ENCODE data around the gene ECM2.
A peak's percentile ranks its signal among the peaks of the same experiment; 100 is the strongest.
"Not testable (repeated sequence)": the region's sequence is repeated elsewhere in the genome, so short reads cannot be mapped to it uniquely, and the experiment has no call there.

The ECM2 gene

DNA sequence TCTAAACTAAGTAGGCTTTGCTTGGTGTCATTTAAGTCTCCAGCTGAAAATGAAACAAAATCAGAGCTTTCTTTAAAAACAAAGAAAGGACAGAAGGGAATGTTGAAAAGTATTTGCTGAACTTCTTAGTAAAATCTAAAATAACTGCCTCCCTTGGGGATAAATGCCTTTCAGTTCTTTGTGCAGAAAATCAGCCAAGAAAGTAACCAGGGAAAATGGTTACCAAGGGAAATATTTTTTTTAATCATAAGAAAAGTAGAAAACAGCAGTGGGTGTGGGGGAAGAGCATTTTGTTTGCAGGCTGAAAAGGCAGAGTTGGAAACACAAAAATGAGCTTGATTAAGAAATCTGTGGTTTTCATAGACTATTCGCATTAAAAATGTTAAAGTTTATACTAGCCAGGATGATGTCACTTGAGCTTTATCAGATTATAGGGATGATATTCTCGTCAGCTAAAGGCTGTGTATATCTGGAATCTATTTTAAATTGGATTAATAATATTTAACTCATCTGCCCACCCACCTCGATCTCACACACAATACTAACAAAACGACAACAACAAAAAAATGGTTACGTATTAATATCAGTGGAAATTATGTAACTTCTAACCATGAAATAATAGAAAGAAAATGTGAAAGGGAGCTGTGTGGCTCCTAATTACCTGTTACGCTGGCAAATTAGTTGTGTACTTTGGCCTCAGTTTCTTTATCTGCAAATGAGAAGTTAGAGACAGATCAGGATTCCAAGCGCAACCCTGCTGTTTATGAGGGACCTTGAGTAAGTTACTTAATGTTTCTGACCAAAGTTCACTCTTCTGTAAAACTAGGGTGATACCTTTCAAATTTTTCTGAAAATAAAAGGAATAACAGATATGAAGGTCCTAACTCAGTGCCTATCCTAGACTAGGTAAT lies at the start of gene ECM2:
Gene ECM2, minus strand, starts transcription at position 51 of the 911 bp plus-strand sequence. CDS start 13,124 bp downstream, outside the sequence.
- peak; percentile 16 for DNase-seq (ENCODE audit: low read depth, low spot score)

DNA sequence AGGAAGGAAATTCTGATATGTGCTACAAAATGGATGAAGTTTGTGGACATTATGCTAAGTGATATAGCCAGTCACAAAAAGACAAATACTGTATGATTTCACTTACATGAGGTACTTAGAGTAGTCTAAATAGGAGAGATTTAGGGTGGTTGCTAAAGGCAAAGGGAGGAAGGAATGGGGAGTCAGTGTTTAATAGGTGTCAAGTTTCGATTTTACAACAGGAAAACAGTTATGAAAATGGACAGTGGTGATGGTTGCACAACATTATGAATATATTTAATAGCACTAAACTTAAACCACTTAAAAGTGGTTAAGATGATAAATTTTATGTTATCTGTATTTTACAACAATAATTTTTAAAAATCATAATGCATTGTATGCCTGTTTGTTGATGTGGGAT lies 40.4 kb upstream of the ECM2 start:
- no peak for DNase-seq (ENCODE audit: low read depth, low spot score)

DNA sequence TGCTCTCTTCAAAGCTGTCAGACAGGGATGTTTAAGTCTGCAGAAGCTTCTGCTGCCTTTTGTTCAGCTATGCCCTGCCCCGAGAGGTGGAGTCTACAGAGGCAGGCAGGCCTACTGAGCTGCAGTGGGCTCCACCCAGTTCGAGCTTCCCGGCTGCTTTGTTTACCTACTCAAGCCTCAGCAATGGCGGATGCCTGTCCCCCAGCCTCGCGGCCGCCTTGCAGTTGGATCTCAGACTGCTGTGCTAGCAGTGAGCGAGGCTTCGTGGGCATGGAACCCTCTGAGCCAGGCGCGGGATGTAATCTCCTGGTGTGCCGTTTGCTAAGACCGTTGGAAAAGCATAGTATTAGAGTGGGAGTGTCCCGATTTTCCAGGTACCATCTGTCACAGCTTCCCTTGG lies 37.8 kb upstream of the ECM2 start:
- not testable (repeated sequence) for DNase-seq (ENCODE audit: low read depth, low spot score)

DNA sequence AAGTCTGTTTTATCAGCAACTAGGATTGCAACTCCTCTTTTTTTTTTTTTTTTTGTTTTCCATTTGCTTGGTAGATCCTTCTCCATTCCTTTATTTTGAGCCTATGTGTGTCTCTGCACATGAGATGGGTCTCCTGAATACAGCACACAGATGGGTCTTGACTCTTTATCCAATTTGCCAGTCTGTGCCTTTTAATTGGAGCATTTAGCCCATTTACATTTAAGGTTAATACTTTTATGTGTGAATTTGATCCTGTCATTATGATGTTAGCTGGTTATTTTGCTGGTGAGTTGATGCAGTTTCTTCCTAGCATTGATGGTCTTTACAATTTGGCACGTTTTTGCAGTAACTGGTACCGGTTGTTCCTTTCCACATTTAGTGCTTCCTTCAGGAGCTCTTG lies 36.1 kb upstream of the ECM2 start:
- DNase-seq (ENCODE audit: low read depth, low spot score) = not testable (repeated sequence)

DNA sequence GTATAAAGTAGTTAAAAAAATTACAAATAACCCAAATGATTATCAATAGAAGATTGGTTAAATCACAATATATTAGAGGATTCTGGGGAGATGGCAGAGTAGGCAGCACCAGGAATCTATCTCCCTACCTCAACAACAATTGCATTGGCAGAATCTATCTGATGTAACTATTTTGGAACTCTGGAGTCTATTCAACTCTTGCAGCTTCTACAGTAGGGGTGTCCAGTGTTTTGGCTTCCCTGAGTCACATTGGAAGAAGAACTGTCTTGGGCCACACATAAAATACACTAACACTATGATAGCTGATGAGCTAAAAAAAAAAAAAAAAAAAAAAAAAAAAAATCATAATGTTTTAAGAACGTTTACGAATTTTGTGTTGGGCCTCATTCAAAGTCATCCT lies 29.2 kb upstream of the ECM2 start:
- DNase-seq (ENCODE audit: low read depth, low spot score) = no peak

DNA sequence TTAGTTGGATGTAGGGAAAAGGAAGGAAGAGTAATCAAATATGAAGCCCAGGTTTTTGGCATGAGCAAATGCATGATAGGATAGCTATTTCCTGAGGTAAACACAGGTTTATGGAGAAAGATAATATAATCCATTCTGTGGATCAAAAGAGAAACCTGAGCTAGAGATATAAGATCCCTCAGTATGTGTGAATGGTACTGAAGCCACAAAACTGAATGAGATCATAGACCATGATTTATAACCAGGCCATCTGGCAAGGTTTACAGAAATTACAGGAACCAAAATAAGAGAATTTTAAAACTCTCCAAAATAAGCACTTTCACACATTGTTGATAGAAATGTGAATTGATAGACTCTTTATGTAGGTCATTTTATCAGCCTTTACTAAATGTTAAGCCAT lies 28.7 kb upstream of the ECM2 start:
- no peak for DNase-seq (ENCODE audit: low read depth, low spot score)

DNA sequence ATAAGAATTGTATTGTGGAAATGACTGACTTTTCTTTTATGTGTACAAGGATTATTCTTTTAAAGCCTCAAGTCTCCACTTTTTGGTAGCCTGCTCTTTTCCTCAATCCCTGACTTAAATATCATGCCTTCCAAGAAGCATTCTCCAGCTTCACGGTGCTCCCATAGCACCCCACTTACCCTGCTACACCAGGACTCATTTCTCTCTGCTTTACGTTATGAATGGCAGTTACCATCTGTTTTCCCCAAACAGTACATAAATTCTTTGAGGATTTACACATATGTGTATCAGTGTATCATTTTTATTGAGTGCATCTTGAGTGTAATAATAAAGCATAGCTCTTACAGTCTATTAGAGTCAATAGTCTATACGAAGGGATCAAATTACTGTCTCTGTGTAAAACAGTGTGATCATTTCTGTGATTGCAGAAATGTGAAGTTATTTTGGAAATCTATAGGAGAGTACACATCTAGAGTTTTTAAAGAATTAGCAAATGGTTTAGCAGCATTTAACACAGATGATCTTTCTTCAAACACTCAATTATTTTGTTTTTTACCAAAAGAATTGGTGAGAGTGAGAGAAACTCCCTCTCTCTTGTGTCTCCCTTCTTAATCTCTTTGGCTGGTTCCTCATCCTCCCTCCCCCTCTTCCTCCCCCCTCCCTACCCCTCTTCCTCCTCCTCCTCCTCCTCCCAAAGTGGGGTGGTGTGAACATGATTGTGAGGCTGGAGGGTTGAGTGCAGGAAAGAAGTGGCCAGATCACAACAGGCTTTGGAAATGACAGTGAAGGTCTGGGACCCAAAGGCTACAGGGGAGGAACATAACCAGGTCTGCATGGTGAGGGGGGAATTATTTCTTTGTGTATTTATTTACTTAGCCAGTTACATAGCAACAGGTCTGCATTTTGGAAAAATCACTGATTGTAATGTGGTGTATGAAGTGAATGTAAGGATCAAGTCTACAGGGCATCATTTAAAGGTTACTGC lies 27.6 kb upstream of the ECM2 start:
- no peak for DNase-seq (ENCODE audit: low read depth, low spot score)

DNA sequence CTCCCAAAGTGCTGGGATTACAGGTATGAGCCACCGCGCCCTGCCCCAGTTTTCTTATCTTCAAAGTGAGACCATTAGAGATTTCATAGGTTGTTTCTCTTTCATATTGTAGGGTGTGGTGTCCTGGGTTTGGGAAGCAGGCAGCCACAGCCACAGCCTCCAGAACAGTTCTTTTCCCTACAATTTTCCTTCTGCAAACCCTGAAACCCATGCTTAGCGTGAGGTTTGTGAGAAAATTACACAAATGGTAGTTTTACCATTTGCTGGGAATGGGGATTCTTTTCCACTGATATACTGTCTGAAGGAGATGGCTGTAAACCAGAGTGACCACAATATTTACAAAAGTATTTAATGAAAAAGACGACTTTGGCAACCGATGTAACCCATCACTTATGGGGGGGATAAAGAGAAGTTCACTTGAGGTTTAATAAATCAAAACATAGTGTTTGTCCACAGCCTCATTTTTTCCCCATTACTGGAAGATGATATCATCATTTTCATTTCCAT lies 26.7 kb upstream of the ECM2 start:
- no peak for DNase-seq (ENCODE audit: low read depth, low spot score)

DNA sequence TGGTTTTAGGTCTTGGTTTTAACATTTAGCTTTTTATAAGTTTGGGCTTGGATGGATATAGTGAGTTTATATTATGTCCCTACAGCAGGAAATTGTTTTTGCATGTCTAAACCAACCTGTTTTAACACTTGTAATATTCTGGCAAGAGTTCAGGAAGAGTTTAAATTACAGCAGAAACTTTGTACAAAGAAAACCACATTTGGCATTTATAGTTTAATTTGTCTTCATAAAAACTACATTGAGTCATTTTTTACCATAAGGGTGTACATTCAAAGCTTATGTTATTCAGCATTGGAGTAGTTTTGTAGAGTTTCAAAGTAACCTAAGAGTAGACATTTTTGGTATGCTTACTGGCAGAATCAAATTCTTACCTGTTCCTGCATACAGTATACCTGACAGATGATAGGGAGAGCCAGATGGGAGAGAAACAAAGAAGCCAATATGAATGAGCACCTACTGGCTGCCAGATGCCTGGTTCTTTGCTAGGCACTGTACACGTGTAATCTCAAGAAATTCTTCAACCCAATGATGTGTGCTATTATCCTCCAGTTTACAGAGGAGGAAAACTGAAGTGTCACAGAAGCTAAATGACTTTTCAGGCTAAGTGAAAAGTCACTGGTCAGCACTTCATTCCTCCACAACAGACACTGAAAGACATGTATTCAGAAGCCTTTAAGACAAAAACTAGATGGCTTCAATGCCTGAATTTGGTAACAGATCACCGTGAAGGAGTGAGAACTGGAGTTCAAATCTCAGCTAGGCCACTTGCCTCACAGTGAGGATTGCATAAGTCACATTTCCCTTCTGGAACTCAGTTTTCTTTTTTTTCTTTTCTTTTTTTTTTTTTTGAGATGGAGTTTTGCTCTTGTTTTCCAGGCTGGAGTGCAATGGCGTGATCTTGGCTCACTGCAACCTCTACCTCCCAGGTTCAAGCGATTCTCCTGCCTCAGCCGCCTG lies 25.9 kb upstream of the ECM2 start:
- no peak for DNase-seq (ENCODE audit: low read depth, low spot score)

DNA sequence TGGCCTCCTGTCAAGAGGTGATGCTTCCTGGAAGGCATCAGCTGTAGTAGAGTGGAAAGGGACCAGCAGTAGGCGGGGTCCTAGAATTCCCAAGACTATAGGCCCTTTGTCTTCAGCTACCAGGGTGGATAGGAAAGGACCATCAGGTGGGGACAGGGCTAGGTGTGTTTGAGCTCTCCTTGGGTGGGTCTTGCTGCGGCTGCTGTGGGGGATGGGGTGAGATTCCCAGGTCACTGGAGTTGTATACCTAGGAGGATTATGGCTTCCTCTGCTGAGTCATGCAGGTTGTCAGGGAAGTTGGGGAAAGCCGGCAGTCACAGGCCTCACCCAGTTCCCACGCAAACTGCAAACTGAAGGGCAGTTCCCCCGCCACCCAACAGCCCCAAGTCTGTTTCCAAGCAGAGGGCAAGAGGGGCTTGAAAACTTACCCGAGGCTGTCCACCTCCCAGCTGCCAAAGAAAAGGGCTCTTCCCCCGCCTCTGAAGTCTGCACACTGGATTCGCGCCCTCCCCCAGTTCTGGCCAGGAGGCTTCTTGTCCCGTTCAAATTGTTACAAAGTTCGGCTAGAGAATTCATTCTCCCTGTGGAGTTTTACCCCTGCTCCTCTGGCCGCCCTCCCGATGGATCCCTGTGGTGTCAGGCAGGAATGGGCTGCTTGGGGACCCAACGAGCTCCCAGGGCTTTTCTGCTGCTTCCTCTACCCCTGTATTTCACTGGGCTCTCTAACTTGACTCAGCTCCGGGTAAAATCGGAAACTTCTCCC lies 23.0 kb upstream of the ECM2 start:
- DNase-seq (ENCODE audit: low read depth, low spot score) = no peak

DNA sequence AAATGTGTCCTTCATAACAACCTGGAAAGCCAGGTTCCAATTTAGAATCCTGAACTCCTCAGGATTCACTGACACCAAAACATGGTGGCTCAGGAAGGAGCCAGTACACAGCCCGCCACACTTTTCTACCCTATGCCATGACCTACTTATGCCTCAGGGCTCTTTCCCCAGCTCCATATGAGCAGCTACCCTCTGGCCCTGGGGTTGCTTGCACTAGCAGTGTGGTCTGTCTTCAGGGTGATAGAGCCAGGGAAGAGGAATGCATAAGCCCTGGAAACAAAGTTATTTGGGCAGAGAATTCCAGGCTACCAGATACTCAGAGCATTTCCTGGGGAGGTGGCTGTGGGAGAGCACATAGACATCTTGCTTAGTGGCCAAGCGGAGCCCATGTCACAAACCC lies 15.0 kb upstream of the ECM2 start:
- no peak for DNase-seq (ENCODE audit: low read depth, low spot score)

DNA sequence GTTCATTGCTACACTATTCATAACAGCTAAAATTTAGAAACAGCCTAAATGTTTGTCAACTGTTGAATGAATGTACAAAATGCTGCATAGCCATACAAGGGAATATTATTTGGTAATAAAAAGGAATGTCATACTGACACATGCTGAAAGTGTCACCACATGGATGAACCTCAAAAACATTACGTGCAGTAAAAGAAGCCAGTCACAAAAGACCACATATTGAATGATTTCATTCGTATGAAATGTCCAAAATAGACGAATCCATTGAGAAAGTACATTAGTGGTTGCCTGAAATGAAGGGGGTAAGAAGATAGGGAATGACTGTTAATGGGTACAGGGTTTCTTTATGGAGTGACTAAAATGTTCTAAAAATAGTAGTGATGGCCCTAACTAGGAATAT lies 11.6 kb upstream of the ECM2 start:
- DNase-seq (ENCODE audit: low read depth, low spot score) = no peak

DNA sequence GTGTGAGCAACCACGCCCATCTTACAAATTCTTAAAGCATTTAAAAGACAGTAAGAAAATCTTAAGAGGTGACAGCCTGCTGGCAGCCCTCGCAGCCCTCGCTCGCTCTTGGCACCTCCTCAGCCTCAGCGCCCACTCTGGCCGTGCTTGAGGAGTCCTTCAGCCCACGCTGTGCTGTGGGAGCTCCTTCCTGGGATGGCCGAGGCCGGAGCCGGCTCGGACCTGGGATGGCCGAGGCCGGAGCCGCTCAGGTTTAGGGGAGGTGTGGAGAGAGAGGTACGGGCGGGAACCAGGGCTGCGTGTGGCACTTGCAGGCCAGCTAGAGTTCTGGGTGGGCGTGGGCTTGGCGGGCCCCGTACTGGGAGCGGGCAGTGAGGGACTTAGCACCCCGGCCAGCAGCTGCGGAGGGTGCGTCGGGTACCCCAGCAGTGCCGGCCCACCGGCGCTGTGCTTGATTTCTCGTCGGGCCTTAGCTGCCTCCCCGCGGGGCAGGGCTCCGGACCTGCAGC lies 9.3 kb upstream of the ECM2 start:
- no peak for DNase-seq (ENCODE audit: low read depth, low spot score)

DNA sequence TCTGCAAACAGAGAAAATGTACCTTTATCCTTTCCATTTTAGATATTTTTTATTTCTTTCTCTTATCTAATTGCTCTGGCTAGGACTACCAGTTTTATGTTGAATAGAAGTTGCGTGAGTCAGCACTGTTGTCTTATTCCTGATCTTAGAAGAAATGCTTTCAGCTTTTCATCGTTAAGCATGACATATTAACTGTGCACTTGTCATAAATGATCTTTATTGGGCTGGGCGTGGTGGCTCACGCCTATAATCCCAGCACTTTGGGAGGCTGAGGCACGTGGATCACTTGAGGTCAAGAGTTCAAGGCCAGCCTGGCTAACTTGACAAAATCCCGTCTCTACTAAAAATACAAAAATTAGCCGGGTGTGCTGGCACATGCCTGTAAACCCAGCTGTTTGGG lies 8.2 kb upstream of the ECM2 start:
- DNase-seq (ENCODE audit: low read depth, low spot score) = no peak

DNA sequence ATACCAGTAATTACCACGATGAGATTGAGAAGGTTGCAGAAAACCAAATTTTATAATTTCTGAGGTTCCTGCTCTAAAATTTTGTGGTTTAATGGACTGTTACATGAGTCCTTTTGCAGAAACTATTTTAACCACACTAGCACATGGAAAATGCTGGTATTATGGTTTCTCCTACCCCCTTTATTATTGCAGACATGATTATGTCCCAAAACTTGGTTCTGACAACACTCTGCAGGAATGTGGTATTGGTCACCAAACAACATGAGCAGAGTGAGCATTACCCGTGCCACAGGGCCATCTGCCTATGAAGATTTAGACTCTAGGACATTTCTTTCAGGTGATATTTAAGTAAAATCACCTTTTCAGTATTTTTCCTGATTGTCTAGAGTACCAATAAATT lies 2.8 kb upstream of the ECM2 start:
- DNase-seq (ENCODE audit: low read depth, low spot score) = no peak

DNA sequence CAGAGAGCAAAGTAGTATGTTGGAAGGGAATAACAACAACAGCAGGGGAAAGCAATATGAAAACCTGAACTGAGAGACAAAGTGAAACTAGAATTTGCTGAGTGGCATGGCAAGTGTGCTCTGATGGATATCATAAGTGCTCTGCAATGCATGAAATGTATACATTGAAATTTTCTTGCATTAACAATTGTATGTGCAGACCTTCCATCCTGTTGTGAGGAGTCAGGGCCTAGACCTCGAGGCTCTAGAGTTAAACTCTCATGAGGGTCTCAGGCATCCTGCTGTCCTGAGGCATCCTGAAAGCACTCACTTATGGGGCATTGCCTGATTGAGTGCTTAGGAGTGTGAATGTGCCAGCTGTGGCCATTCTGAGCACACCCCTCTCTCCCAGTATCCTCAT lies 1.1 kb downstream of the ECM2 start:
- no peak for DNase-seq (ENCODE audit: low read depth, low spot score)

DNA sequence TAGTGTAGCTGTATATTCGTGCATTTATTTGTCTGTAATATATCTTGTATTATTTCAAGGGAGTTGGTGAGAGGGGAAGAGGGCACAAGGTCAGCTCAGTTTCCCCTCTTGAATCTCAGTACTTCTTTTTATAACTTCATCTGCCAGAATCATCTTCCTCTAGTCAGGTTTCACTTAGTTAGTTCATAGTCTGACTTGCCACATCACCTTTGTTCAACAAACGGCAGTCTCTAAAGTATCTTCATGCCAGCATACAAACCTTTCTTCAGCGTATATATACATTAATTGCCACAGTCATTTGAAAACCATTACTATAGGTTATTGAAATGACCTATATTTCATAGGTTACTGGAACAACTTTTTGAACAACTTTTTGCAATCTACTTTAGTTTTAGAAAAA lies 1.6 kb downstream of the ECM2 start:
- no peak for DNase-seq (ENCODE audit: low read depth, low spot score)

DNA sequence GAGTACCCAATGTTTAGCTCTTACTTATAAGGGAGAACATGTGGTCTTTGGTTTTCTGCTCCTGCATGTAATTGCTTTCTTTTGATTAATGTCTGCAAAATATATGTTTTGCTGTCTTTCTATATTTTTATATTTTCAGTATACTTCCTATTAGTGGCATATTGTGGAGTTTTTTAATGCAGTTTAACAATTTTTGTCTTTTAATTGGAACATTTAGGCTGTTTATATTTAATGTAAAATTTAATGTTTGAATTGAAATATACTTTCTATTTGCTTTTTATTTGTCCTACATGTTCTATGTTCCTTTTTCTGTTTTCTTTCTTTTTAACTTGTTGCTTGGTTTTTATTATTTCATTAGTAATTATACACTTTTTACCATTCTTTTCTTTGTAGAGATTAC lies 4.9 kb downstream of the ECM2 start:
- DNase-seq (ENCODE audit: low read depth, low spot score) = no peak

DNA sequence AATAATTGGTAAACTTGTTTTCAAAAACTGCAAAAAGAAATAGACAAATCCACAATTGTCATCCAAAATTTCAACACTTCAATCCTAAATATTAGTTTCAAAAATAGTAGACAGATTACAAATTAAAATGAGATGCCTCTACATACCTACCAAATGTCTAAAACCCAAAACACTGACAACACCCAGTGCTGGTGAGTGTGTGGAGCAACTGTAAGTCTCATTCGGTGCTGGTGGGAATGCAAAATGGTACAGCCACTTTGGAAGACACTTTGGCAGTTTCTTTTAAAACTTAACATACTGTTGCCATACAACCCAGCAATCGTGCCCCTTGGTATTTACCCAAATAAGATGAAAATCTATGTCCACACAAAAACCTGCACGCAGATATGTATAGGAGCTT lies 6.7 kb downstream of the ECM2 start:
- DNase-seq (ENCODE audit: low read depth, low spot score) = no peak

DNA sequence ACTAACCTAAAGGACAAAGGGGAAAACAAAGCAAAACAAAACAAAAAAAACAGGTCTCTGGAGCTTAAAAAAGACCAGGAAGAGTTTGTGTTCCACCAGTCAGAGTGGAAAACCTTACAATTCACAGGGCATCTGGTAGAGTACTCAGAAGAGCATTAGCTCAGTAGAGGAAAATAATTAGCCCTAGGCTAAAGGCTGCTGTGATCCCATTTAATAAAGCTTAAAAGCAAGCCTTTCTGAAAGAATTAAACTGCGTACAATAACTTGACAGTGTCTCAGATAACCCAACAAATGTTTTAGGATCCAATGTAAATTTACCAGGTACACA lies 7.3 kb downstream of the ECM2 start:
- no peak for DNase-seq (ENCODE audit: low read depth, low spot score)
